Left colon (tissue), 2 donors: Measurements from ENCODE around the gene CRACR2A. TPM values are rescaled to one million over a fixed set of nuclear protein-coding genes. Genes with fewer than 3 reads are reported as not detected.

Source experiments
- ATAC-seq: fragments of 200-7000 bp; cut with Tn5 transposase; one replicate; pipeline ENCODE4 v1.9.1; 2020; ENCODE audit warnings: mild to moderate bottlenecking, moderate library complexity
- DNase-seq, 2 donors: peaks; one replicate each; pipeline ENCODE4 v3.0.0-alpha.2; 2020
- intact Hi-C, 2 donors: fragments of 100-400 bp; cut with DNase I in 1 of 2; cut with micrococcal nuclease in 1 of 2; formaldehyde crosslinking; loops; one replicate each; pipeline versions ENCODE4 v1.11.2 to v1.14.0; 2022; cut with DNase I, micrococcal nuclease
- total RNA-seq, 2 donors: library from RNA; stranded (reverse); fragmentation: NEBNext Ultra II Directional; extraction: Animal tissue kit (Norgen Biotek cat#: 25700); gene quantifications; one replicate each; pipeline ENCODE4 v1.2.1, GENCODE V29; 2021
- donor health status: DM: no; HTN: no; CAD: no.
- donor health status: DM: yes; HTN: yes; CAD: no.

CRACR2A gene
- total RNA-seq, 2 donors from 2014 or later: 63.3 to 68.5 TPM

DNA sequence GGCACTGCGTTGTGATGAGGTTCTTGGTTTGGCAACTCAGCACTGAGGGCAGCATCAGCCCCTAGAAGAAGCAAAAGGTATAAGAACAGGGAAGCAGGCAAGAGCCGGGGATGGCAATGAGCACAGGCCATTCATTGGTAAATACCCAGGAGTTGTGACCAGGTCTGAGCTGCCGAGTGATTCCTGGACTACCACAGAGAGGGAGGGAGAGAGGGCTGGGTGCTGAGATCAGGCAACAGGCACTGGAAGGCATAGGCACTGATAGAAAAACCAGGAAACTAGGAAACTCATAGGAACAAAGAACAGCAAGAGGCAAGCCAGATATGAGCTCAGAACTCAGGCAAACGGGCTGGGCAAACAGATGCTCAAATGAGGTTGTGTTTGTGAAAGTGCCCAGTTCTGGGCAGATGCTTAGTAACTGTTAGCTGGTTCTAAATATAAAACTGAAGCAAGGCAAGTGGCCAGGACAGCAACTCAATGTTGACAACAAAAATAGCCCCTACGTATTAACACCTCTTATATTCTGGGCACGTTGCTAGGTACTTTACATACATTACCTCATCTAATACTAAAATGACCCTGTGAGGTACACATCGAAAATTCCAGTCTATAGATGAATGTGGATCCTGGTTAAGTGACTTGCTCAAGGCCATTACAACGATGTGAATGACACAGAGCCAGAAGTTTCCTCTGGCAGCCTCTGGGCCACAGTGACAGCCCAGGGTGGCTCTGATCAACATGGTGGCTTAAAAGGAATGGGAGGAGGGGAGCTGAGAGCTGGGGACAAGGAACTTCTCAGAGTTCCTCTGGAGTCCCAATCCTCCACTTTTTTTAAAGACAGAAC, 140.8 kb downstream of the CRACR2A start:
- DNase-seq: no peak
- ATAC-seq: no peak
- intact Hi-C loops: no loop called here

DNA sequence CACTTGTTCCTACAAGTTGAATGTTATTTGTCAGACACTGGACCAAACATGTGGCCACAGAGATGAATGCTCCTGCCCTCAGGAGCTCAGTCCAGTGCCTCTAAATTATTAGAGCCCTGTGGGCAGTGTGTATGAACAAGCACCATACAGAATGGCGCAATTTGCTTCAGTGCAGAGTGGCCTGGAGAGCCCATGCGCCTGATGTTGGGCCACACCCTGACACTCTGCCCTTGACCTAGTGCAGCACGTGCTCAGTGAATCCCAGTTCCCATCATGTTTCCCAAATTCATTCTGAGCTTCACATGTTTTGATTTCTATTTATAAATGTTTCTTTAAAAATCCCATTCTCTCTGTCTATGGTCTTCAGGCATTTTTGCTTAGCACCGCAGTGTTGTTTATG, 145.1 kb downstream of the CRACR2A start:
- ATAC-seq: no peak
- intact Hi-C loops: no loop called here
- DNase-seq: no peak

DNA sequence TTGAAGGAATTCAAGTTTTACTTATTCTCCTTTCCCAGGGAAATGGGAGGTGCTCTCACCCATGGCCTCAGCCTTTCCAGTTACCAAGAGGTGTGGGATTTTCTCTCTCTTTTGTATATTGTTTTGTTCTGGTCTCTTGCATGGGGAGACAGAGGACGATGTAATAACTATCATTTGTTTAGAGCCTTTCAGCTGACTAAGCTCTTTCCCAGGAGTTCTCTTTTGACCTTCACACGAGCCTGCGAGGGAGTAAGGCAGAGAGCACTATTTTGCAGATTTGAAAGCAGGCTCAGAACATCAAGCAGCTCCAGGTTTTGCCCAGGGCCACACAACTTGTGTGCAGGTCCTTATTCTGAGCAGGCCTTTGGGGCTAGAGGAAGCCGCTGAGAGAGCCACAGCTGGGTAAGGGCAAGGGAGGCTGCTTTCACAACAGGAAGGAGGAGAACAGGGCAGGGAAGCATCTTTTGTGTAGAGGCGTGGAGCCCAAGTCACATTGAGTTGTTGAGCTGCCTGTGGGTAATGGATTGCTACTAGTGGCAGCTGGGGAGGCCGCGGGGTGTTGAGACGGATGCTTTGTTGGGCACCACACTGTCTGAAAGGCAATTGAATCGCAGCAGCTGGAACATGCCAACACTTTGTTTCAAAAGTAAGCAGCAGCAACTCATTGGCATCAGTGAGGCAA, 145.7 kb downstream of the CRACR2A start:
- intact Hi-C loops: no loop called here
- no peak for ATAC-seq
- no peak for DNase-seq

DNA sequence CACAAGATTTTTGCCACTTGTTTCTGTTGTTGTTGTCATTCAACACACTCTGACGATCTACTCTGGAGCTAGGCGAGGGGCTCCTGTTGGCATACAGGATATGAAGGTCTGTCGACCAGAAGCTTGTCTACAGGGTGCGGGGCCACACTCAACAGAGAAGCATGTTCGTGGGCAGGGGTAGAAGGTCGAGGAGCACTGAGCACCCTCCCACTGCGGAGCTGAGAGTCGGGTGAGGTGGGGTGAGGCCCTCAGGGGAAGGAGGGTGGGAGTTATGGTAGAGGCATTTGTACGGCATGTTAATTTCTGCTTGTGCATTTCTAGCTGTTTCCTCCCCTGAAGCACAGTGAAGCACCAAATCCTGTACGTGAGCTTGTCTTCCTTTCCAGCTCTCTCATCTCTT, 146.8 kb downstream of the CRACR2A start:
- peak; percentile 12 for ATAC-seq
- no peak for DNase-seq
- intact Hi-C loops: no loop called here

DNA sequence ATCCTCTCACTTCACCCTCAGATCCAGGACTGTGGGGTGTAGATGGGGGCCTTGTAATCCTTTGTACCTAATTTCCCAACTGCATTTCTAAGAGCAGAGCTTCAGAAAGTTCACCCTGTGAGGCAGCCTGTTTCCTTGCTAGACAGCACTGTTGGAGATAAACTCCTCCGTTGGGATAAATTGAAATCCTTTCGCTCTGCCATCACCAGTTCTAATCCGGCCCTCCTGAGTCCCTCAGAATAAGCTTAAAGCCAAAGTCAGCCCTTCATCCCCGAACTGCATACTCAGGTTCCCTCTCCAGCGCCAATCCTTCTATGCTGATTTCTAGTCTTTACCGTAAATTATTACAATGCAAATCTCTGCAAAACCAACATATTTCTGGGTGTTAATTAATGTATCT, 147.2 kb downstream of the CRACR2A start:
- ATAC-seq (no peak), DNase-seq (no peak)
- intact Hi-C loops: no loop called here

DNA sequence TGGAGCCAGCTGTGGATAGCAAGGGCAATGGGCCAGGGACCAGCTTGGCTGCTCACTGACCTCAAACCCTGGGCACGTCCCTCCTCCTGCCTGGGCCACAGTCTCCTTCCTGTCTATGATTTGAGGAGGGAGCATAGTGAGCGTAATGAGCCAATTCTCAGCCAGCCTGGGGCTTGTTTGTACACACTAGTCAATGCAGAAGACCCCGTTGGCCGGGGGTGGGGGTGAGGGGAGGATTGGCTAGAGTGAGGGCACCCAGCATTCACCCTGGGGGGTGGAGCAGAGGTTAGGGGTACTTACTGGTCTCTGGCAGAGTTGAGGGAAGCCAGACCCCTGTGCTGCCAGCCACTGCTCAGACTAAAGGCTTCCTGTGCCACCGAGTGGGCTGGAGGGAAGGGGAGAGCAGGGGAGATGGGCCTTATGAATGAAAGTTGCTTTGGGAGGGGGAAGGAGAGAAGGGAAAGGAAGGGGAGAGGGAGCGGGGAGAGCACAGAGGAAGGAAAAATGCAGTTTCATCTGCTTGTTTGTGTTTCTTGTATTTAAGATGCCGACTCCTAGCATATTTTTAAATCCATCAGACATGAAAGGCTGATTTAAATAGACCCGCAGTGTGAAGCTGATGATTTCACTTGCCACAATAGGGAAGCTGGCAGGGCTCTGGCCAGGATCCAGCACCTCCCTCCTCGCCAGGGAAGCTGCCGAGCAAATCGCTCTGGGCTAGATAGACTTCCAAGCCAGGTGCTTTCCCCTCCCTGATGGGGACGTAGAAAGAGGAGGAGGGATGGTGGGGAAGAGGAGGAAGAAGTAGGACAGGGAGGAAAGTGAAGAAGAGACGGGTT, 147.9 kb downstream of the CRACR2A start:
- intact Hi-C loops: no loop called here
- DNase-seq: peak in 1 of 2 donors; percentile 60
- peak; percentile 78 for ATAC-seq

DNA sequence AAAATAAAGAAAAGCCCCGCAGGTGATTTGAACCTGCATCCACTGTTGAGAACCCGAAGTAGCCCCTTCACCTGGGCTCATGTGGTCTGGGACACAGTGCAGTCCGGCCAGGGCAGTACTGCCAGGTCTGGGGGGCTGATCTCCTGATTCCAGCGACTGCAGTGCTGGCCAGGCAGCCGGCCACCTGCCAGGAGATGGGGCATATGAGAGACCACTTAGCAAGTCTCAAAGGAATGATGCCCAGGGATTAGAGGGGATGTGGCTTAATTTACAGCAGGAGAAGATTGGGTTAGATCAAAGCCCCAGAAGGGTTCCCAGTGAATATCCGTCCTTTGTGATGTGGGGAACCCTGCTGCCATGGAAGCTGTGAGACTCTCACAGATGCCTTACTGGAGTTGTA, 148.6 kb downstream of the CRACR2A start:
- DNase-seq (no peak), ATAC-seq (no peak)
- intact Hi-C loops: no loop called here

DNA sequence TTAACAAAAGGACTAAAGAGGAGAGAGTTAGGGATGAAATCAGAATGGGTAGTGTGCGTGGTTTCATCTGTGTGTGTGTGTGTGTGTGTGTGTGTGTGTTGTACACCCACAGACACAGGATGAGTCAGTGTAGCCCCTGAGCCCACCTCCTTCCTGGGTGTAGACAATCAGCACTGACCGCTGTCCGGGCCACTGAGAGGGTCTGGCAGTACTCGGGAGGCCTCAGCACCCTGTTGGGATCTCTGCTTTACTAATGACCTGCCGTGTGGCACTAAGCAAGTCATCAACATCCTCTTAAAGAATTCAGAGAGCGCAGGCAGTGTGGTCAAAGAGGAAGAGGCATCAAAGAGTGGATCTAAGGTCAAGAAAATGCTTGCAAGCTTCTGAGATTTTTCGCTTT, 149.3 kb downstream of the CRACR2A start:
- intact Hi-C loops: no loop called here
- DNase-seq (no peak), ATAC-seq (no peak)

DNA sequence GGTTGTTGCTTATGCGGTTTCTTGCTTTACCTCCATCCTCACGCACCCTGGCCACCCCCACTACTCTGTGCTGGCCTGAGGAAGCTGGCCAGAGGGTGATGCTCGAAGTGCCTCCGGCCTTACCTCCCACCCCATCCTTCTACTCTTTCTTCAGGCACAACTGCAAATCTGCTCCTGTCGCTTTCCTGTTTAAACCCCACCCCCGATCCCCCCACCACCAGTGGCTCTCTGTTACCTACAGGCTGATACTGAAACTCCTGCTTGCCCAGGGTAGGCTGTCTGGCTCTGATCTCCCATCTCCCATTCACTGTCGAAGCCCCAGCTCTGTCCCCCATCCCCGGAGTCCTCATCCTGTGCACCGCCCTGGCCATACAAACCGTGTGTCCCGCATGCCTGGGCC, 150.4 kb downstream of the CRACR2A start:
- no peak for DNase-seq
- ATAC-seq: no peak
- intact Hi-C loops: no loop called here

DNA sequence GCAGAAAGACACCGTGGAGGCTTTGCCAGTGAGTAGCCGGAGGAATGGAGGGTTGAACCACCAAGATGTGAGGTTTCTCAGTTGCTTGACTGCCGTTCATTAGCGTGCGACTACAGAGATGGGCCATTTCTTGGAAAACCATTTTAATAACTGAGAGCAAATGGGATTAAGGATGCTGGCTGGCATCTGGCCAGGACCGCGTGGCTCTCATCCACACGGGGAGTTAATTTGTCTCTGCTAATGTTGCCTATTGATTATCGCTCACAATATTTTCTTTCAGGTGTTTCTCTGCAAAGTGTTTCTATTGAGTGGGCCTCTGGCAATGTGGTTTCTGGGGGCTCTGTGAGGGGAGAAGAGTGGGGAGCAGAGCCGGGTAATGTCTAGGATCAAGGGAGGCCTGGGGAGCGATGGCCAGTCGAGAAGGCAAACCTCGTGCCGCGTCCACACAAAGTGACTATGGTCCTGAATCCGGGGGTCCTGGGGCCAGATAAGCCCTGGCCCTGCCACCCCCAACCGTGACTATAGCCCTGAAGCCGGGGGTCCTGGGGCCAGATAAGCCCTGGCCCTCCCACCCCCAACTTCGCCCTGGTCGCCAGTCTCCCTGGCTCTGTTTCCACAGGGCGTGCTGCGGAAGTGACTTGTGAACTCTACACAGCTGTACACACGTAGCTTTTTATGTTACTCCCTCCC, 151.3 kb downstream of the CRACR2A start:
- no peak for DNase-seq
- no peak for ATAC-seq
- intact Hi-C loops: no loop called here

DNA sequence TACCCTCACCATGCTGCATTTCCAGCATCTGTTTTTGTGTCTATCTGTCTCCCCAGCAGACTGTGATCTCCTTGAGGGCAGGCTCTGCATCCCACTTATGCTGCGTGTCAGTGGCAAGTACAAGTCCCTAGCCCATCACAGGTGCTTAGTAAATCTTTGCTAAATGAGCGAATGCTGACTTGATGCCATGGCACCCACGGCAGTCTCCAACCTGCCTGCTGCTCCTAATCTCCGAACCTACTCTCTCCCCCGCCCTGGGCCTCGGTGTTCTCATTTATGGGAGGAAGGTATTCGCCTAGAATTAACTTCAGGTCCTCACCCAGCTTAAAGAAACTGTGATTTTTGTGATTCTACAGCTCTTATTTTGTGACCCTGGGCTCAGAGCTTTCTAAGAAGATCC, 152.0 kb downstream of the CRACR2A start:
- no peak for DNase-seq
- no peak for ATAC-seq
- intact Hi-C loops: no loop called here

DNA sequence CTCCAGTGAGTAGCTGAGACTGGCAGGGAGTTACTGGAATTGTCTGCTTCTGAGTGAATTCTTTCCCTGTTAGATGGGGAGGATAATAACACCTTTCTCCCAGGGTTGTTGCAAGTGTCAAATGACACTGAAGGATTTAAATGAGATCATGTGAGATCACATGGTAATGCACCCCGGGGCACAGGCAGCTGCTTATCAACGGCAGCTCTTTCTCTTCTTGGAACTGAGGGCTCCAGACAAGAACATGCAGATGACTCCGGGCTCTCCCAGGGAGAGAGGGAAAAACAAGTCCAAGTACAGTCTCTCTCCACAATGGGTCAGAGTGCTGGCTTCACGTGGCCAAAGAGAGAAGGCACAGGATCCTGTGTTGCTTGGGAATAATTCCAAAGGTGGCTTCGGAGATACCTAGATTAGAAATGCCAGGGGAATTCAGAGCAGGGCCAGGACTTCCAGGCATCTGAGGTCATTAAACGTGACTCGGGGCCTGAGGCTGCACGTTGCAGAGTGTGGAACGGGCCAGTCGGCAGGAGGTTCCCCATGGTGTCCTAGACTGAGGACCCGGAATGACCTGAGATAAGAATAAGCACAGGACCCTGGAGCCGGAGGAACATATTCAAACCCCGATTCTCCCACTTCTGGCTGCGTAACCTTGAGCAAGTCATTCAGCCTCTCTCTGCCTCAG, 152.7 kb downstream of the CRACR2A start:
- DNase-seq (no peak), ATAC-seq (no peak)
- intact Hi-C loops: no loop called here

DNA sequence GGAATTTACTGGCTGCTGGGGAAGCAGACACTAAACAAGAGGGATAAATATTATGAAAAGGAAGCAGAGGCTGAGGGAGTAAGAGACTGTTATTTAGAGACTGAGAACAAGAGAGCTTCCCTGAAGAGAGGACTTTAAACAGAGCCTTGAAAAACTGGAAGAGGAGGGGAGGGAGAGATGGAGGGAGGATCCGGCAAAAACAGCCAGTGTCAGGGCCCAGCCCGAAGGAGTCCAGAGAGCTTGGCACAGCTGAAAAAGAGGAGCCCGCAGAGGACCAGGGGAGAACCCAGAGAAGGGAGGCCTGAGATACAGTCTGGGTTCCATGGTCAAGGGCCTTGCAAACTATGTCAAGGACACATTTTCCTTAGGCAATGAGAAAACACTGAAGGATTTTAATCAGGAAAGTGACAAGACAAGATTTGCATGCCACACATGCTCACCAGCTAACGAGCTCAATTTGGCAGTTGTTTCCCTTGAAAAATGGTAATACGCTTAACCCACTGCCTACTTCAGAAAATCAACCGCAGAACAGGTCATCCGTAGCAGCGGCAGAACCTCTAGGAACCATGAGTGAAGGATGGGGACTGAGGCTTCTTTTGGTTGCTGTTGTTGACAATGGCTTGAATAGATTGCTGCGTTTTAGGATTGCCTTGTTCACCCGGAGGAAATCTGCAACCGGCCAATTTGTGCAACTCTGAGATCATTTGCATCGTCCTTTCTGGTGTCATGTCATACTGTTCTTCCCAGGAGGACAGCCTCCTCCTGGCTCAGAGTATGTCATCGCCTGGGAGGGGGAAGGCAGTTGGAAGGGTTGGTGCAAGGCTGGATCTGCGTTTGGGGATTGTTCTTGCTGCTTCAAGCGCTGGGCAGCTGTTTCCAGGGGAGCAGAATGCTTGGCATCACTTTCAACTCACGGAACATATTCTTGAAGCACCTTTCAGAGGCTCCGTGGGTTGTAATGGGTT, 153.7 kb downstream of the CRACR2A start:
- intact Hi-C loops: no loop called here
- no peak for DNase-seq
- no peak for ATAC-seq

DNA sequence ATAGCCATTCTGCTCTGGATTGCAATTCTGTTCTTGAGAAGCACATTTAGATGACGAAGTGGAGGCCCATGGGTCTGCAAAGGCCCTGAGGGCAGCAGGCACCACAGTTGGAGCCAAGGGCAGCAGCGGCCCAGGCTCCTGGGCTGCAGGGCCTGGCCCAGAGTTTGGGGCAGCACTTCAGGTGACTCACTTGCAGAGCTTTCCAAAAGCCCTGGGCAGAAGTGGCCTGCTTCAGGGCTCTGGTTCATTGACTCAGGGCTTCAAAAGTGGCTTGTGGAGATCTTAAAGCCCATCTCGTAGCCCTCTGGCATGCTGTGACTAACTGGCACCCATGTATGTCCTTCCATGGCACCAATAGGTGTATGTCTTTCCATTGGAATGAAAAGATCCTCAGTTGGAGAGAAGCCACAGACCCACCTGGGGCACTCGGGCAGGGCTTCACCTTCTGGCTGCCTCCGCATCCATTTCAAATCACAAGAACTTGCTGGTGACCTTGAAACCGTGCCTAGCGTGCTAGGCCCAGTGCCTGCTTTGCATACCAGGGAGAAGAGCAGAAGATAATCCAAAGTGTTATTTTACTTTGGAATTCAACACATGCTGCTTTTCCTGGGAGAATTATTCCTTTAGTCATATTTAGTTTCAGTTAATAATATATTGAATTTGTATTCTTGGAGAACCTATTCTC, 155.2 kb downstream of the CRACR2A start:
- no peak for ATAC-seq
- intact Hi-C loops: no loop called here
- DNase-seq: no peak

DNA sequence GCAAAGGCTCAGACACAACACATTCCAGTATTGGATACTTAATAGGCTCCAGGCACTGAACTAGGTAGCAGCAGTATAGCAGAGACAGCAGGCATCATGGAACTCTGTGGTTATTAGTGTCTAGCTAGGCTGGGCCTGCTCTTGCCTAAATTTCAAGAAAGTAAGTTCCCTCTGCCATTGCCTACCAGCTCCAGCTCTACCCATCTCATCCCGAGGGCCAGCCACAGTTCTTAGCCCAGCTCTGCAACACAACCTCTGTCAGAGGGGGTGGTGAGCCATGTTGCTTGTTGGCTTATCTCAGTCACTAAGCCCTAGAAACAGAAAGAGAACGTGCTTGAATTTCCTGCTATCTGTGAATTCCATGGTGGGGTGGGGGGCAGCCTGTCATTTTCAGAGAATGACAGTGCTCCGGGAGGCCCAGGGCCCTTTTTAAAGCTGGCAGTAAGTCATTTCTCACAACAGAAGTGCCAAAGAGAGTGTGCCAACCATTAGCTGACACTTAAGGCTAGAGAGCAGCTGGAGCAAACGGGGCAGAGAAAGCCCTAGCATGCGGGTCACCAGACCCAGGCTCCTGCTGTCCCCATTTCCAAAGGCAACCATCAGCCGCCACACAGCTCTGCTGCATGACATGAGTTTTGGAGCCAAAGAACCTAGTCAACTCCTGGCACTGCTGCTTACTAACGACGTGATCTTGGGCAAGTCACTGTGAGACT, 156.1 kb downstream of the CRACR2A start:
- intact Hi-C loops: no loop called here
- DNase-seq (no peak), ATAC-seq (no peak)

DNA sequence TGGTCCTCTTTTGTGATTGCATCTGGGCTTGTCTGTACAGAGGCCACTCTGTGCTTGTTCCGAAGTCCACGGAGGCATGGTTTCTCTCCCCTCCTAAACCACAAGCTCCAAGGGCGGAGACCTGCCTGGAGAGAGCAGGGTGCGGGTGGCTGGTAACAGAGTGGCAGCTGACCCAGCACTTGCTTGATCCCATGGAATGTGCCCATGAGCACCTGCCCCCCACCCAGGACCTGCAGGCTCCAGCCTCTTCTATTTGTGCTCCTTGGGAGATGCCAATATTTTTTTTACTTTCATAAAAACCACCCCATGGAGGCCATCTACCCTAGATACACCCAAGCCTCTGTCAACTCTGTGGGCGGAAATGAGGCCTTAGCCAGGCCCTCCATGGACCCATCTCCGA, 157.2 kb downstream of the CRACR2A start:
- DNase-seq: no peak
- ATAC-seq: no peak
- intact Hi-C loops: no loop called here
